GM12801 (cell line): ENCODE measurements around the gene FOLR1.

Experiments used
- TF ChIP-seq, protein P1 (sequence below): IDR thresholded peaks from one replicate; pipeline ENCODE4 v1.5.1; 2011; ENCODE audit warnings: control low read depth; ENCODE audit not compliant: insufficient read length; ENCODE audit errors: extremely low read depth

FOLR1 gene

DNA sequence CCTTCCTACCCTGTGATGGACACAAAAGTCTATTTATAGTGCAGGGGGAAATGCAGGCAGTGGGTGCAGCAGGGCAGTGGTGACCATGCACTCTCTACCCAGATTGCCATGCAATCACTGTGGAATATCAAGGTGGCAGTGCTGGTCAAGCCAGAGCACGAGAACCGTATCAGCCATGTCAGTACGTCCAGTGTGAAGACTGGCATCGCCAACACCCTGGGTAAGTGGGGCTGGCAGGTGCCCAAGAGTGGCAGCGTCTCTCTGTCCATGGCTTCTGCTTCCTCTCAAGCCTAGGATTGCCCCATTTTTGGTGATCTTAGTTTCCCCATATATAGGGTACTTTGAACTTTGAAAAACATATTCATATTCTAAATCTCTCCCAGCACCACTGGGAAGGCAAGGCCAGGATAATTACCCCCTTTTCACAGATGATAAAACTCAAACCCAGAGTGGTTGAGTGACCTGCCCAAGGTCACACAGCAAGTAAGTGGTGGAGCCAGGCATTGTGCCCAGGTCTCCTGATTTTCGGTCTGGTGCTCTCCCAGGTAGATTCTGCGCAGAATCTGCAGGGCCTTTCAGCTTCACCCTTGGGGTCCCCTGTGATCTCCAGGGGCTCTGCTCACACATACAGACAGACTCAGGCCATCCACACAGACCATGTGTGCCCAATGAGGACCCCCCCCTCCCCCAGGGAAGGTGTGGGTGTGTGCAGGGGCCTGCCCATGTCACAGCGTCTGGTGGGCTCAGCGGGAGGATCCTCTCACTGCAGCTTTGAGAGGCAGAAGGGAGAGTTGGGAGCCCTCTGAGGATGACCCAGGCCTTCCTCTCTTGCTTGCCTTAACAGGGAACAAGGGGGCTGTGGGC is 39.7 kb downstream of the FOLR1 start:
- TF ChIP-seq, protein P1, sequence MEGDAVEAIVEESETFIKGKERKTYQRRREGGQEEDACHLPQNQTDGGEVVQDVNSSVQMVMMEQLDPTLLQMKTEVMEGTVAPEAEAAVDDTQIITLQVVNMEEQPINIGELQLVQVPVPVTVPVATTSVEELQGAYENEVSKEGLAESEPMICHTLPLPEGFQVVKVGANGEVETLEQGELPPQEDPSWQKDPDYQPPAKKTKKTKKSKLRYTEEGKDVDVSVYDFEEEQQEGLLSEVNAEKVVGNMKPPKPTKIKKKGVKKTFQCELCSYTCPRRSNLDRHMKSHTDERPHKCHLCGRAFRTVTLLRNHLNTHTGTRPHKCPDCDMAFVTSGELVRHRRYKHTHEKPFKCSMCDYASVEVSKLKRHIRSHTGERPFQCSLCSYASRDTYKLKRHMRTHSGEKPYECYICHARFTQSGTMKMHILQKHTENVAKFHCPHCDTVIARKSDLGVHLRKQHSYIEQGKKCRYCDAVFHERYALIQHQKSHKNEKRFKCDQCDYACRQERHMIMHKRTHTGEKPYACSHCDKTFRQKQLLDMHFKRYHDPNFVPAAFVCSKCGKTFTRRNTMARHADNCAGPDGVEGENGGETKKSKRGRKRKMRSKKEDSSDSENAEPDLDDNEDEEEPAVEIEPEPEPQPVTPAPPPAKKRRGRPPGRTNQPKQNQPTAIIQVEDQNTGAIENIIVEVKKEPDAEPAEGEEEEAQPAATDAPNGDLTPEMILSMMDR: no peak

DNA sequence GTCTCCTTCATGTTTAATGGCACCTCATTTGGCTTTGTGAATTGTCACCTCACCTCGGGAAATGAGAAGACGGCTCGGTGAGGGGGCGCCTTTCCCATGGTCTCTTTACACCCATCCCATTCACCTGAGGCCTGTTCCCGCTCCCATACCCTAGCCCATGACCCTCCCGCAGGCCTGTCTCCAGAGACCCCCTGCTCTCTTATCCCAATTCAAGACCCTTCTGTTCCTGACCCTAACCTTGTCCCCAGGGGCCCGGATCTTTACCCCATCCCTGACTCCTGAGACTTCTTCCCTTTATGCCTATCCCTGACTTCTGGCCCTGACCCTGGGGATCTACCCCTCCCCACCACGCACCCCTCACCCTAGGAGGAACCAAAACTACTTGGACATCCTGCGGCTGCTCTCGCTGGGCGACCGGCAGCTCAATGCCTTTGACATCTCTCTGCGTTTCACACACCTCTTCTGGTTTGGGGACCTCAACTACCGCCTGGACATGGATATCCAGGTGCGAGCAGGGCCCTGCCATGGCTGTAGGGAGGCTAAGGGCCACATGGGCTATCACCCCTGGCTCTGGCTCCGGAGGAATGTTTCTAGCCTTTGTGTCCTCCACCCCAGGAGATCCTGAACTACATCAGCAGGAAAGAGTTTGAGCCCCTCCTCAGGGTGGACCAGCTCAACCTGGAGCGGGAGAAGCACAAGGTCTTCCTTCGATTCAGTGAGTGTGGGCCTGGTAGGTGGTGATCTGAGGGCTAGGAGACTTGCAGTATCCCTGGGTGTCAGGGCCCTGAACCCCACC is 40.5 kb downstream of the FOLR1 start:
- TF ChIP-seq, protein P1: no peak

DNA sequence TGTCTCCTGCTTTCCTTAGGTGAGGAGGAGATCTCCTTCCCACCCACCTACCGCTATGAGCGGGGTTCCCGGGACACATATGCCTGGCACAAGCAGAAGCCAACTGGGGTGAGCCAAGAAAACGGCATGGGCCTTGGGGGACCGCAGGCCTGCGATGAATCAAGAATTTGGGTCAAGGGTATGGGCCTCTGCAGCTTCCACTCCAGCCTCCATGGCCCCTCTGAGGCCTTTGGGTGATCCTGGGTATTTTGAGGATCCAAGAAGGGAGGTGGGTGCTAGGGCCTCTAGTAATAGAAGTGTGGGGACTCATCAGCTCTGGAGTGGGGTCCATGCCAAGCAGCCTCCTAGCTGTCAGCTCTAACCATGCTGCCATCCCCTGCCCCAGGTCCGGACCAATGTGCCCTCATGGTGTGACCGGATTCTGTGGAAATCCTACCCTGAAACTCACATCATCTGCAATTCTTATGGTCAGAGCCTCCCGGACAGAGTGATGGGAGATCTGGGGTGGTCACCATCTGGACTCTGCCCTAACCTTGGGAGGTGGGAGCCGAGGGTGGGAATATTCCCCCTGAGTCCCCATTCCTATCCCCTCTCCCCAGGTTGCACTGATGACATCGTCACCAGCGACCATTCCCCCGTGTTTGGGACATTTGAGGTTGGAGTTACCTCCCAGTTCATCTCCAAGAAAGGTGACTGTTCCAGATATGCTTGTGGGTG is 41.3 kb downstream of the FOLR1 start:
- TF ChIP-seq, protein P1: no peak

DNA sequence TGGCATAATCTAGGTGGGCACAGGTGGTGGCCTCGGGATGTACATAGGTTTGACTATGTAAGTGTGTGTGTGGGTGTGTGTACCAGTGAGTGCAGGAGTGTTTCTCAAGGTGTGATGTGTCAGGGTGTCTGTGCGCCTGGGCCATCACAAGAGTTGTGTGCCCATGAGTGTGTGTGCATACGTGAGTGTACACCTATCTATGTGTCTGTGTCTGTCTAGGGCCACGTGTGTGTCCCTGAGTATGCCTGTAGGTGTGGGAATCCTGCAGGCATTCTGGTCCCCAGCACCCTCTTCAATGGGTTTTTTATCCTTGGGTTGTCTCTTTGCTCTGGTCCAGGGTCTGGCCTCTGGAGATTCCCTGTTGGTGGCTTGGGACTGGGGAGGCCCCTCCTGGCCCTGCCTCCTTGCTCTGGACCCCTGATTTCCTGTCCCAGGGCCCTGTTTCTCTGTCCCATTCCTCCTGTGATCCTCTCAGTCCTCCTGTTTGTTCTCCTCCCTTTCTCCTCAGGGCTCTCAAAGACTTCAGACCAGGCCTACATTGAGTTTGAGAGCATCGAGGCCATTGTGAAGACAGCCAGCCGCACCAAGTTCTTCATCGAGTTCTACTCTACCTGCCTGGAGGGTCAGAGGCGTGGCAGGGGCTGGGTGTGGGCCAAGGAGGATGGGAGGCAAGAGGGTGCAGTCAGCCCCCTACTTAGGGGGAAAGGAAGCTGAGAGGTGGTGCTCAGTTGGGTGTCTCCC is 42.0 kb downstream of the FOLR1 start:
- TF ChIP-seq, protein P1: no peak

DNA sequence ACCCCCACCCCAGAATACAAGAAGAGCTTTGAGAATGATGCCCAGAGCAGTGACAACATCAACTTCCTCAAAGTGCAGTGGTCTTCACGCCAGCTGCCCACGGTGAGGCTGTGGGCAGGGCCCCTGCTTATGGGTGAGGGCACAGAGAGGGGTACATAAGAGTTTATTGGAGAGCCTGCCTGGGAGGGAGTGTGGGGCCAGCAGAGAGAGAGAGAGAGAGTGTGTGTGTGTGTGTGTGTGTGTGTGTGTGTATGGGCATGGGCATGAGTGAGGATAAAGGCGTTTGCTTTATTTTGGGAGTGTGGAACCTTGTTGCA is 42.5 kb downstream of the FOLR1 start:
- TF ChIP-seq, protein P1: no peak

DNA sequence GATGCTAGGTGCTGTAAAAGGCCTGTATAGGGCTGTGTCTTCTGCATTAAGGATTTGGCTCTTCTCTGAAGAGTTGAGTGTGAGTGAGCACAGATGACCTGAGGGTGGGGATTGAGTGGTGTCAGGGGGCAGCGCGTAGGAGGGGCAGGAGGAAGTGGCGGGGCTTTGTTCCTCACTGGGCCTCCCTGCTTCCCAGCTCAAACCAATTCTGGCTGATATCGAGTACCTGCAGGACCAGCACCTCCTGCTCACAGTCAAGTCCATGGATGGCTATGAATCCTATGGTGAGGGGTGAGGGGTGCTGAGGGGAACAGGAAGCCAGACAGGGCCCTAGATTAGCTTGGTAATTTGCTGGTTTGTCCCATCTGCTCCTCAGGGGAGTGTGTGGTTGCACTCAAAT is 43.0 kb downstream of the FOLR1 start:
- TF ChIP-seq, protein P1: no peak
